ENCODE results near the gene ITLN1. TPM values are rescaled to one million over a fixed set of nuclear protein-coding genes. Genes with fewer than 3 reads are reported as not detected.
"Not testable (repeated sequence)": the region's sequence is repeated elsewhere in the genome, so short reads cannot be mapped to it uniquely, and the experiment has no call there.

The ITLN1 gene
- total and polyA plus RNA-seq, 9 donors = 0.48 to 1,183 (median 4.5) TPM

DNA sequence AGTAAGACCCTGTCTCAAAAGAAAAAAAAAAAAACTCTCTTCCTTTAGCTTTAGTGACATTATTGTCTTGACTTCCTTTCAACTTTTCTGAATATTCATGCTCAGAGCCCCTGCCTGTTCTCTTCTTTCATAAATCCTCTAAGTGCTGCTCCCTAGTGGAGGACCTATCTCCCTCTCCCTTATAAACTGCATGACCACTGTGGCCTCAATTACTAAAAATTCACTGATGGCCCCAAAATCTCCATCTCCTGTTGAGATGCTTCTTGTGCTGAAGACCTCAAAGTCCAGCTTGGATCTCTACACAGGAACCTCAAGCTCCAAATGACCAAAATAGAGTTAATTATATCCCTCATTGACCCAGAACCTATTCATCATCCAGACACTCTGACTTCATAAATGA is 7.8 kb downstream of the ITLN1 start:
- no peak overlapping the region for H3K27ac ChIP-seq
- no peaks in the 10 kb centered on the region for H3K27me3 ChIP-seq
- intact Hi-C loops (cut with DNase I) = no loop called here
- TF ChIP-seq, protein P1, sequence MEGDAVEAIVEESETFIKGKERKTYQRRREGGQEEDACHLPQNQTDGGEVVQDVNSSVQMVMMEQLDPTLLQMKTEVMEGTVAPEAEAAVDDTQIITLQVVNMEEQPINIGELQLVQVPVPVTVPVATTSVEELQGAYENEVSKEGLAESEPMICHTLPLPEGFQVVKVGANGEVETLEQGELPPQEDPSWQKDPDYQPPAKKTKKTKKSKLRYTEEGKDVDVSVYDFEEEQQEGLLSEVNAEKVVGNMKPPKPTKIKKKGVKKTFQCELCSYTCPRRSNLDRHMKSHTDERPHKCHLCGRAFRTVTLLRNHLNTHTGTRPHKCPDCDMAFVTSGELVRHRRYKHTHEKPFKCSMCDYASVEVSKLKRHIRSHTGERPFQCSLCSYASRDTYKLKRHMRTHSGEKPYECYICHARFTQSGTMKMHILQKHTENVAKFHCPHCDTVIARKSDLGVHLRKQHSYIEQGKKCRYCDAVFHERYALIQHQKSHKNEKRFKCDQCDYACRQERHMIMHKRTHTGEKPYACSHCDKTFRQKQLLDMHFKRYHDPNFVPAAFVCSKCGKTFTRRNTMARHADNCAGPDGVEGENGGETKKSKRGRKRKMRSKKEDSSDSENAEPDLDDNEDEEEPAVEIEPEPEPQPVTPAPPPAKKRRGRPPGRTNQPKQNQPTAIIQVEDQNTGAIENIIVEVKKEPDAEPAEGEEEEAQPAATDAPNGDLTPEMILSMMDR (IDR thresholded peaks at IDR 0.05) = no peak
- no peak for TF ChIP-seq EP300 (IDR thresholded peaks at IDR 0.05)
- no peak for TF ChIP-seq POLR2A (IDR thresholded peaks at IDR 0.05)
- H3K36me3 ChIP-seq = no peaks in the 10 kb centered on the region
- H3K9me3 ChIP-seq = no peaks in the 10 kb centered on the region
- H3K4me3 ChIP-seq = no peak overlapping the region
- DNase-seq = no peak
- H3K4me1 ChIP-seq (ENCODE audit: insufficient read depth) = peaks cover 5% of the 10 kb centered on the region

- intact Hi-C loops (cut with DNase I) = no loop called here
- Histone ChIP-seq H3K4me3 (no peak overlapping the region), H3K9me3 (no peaks in the 10 kb centered on the region), H3K36me3 (no peaks in the 10 kb centered on the region), H3K27ac (no peak overlapping the region), H3K27me3 (no peaks in the 10 kb centered on the region), H3K4me1 (ENCODE audit: insufficient read depth) (peaks cover 5% of the 10 kb centered on the region)
- 37 to 53% (median 44%) methylated on average over 5 of the region's 5 CpGs for WGBS, 3 donors
- TF ChIP-seq EP300 (IDR thresholded peaks at IDR 0.05) (no peak), POLR2A (IDR thresholded peaks at IDR 0.05) (no peak)
- TF ChIP-seq, protein P1 (IDR thresholded peaks at IDR 0.05) = no peak
- DNase-seq = no peak
Measured at GRCh38 chr1:160876311-160876710, 8.7 kb downstream of the ITLN1 start.

- H3K27me3 ChIP-seq; intact Hi-C loops (cut with DNase I); H3K27ac ChIP-seq; H3K4me1 ChIP-seq (ENCODE audit: insufficient read depth); H3K4me3 ChIP-seq; H3K36me3 ChIP-seq; H3K9me3 ChIP-seq; DNase-seq: not testable (repeated sequence)
- WGBS, 3 donors = 72 to 98% (median 83%) methylated on average over 4 of the region's 4 CpGs
Measured at GRCh38 chr1:160875591-160875990, 9.4 kb downstream of the ITLN1 start.

GRCh38 chr1:160874935-160875334 is 10.0 kb downstream of the ITLN1 start:
- no peaks in the 10 kb centered on the region for H3K9me3 ChIP-seq
- H3K27me3 ChIP-seq = no peaks in the 10 kb centered on the region
- no peak overlapping the region for H3K4me3 ChIP-seq
- WGBS, 3 donors = 76 to 78% (median 77%) methylated on average over 3 of the region's 3 CpGs
- intact Hi-C loops (cut with DNase I) = no loop called here
- no peaks in the 10 kb centered on the region for H3K36me3 ChIP-seq
- TF ChIP-seq, protein P1 (IDR thresholded peaks at IDR 0.05) = no peak
- TF ChIP-seq POLR2A (IDR thresholded peaks at IDR 0.05) (no peak), EP300 (IDR thresholded peaks at IDR 0.05) (no peak)
- DNase-seq = no peak
- no peak overlapping the region for H3K27ac ChIP-seq
- peaks cover 5% of the 10 kb centered on the region for H3K4me1 ChIP-seq (ENCODE audit: insufficient read depth)

GRCh38 chr1:160868141-160868540 is 16.8 kb downstream of the ITLN1 start:
- no peak for TF ChIP-seq POLR2A (IDR thresholded peaks at IDR 0.05)
- TF ChIP-seq EP300 (IDR thresholded peaks at IDR 0.05) = no peak
- TF ChIP-seq, protein P1 (IDR thresholded peaks at IDR 0.05) = no peak
- Histone ChIP-seq H3K4me3 (no peak overlapping the region), H3K27me3 (no peaks in the 10 kb centered on the region), H3K9me3 (no peaks in the 10 kb centered on the region), H3K4me1 (ENCODE audit: insufficient read depth) (peaks cover 9% of the 10 kb centered on the region), H3K27ac (no peak overlapping the region), H3K36me3 (no peaks in the 10 kb centered on the region)
- intact Hi-C loops (cut with DNase I) = no loop called here
- no peak for DNase-seq
- 72 to 80% (median 76%) methylated on average over 3 of the region's 3 CpGs for WGBS, 3 donors

DNA sequence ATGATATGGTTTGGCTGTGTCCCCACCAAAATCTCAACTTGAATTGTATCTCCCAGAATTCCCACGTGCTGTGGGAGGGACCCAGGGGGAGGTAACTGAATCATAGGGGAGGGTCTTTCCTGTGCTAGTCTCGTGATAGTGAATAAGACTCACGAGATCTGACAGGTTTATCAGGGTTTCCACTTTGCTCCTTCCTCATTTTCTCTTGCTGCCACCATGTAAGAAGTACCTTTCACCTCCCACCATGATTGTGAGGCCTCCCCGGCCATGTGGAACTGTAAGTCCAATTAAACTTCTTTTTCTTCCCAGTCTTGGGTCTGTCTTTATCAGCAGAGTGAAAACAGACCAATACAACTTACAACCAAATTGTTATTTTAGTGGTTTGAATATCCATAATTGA is 17.3 kb downstream of the ITLN1 start:
- H3K4me3 ChIP-seq; H3K27me3 ChIP-seq; H3K4me1 ChIP-seq (ENCODE audit: insufficient read depth); H3K27ac ChIP-seq; intact Hi-C loops (cut with DNase I); DNase-seq; H3K9me3 ChIP-seq; H3K36me3 ChIP-seq: not testable (repeated sequence)
- WGBS, 3 donors = 61 to 81% (median 72%) methylated on average over 4 of the region's 4 CpGs

All from ovary (tissue), 9 donors.